IMR-90 (cell line): Measurements from ENCODE around the gene NLGN1. TPM values are rescaled to one million over a fixed set of nuclear protein-coding genes. Genes with fewer than 3 reads are reported as not detected.

Experiments
- ATAC-seq: fragments of 200-7000 bp; cut with Tn5 transposase; 2 replicates; pipeline ENCODE4 v1.9.1; 2020; ENCODE audit warnings: low read depth, mild to moderate bottlenecking, moderate library complexity
- BruUV-seq: library from RNA; stranded (reverse); fragments of 400-500 nt; replicated peaks from 2 replicates; lab custom pipeline; 2021; lab: Mats Ljungman, UMichigan
- CTCF ChIA-PET: fragments of 300-600 bp; formaldehyde crosslinking; extraction: SDS; loops from one replicate; lab custom pipeline; 2021; ENCODE audit warnings: antibody characterized with exemption; lab: Yijun Ruan, JAX
- POLR2A ChIA-PET: fragments of 300-600 bp; sonication (Branson Sonifier 250); formaldehyde crosslinking; loops from one replicate; lab custom pipeline; 2022; ENCODE audit warnings: antibody characterized with exemption; ENCODE audit not compliant: unreplicated experiment; lab: Charles Lee
- DNase-seq: peaks from one replicate; pipeline ENCODE4 v3.0.0; 2013
- H2AFZ ChIP-seq: replicated peaks from 2 replicates; pipeline ENCODE3; 2013; ENCODE audit warnings: low read length, mild to moderate bottlenecking; ENCODE audit not compliant: poor library complexity
- H2AK5ac ChIP-seq: 2 replicates; pipeline ENCODE4 v1.6.1; 2013; ENCODE audit warnings: low read depth, low read length, inconsistent platforms
- H2AK9ac ChIP-seq: replicated peaks from 2 replicates; pipeline ENCODE3; 2013; ENCODE audit warnings: mild to moderate bottlenecking, low read depth, low read length, moderate library complexity; ENCODE audit not compliant: poor library complexity
- H2BK120ac ChIP-seq: 2 replicates; pipeline ENCODE4 v1.6.1; 2013; ENCODE audit warnings: low read depth, low read length, inconsistent platforms
- H2BK15ac ChIP-seq: 3 replicates; pipeline ENCODE4 v1.6.1; 2013; ENCODE audit warnings: low read depth, low read length, inconsistent platforms
- H2BK20ac ChIP-seq: 2 replicates; pipeline ENCODE4 v1.6.1; 2013; ENCODE audit warnings: low read depth, mild to moderate bottlenecking, inconsistent platforms, low read length, moderate library complexity
- H2BK5ac ChIP-seq: 2 replicates; pipeline ENCODE4 v1.6.1; 2013; ENCODE audit warnings: mild to moderate bottlenecking, low read depth, low read length, inconsistent platforms; ENCODE audit not compliant: poor library complexity, severe bottlenecking
- H3K14ac ChIP-seq: replicated peaks from 2 replicates; pipeline ENCODE4 v1.6.1; 2013; ENCODE audit warnings: low read depth, low read length, inconsistent platforms
- H3K18ac ChIP-seq: 2 replicates; pipeline ENCODE4 v1.6.1; 2013; ENCODE audit warnings: low read depth, low read length, control low read depth
- H3K23ac ChIP-seq: 2 replicates; pipeline ENCODE4 v1.6.1; 2013; ENCODE audit warnings: low read depth, low read length, inconsistent platforms
- H3K27ac ChIP-seq: 2 replicates; pipeline ENCODE4 v1.5.1; 2013; ENCODE audit warnings: mild to moderate bottlenecking, control low read depth, low read length; ENCODE audit not compliant: insufficient read depth
- H3K27me3 ChIP-seq: 2 replicates; pipeline ENCODE4 v1.6.1; 2013; ENCODE audit warnings: low read length; ENCODE audit not compliant: control insufficient read depth, insufficient read depth
- H3K36me3 ChIP-seq: 2 replicates; pipeline ENCODE4 v1.6.1; 2013; ENCODE audit warnings: low read length, mixed read lengths; ENCODE audit not compliant: control insufficient read depth, insufficient read depth
- H3K4ac ChIP-seq: 2 replicates; pipeline ENCODE4 v1.6.1; 2013; ENCODE audit warnings: low read depth, low read length, inconsistent platforms
- H3K4me1 ChIP-seq: 2 replicates; pipeline ENCODE4 v1.6.1; 2013; ENCODE audit warnings: low read length, mixed read lengths; ENCODE audit not compliant: control insufficient read depth, insufficient read depth
- H3K4me2 ChIP-seq: 2 replicates; pipeline ENCODE4 v1.6.1; 2013; ENCODE audit warnings: low read depth, mild to moderate bottlenecking, control low read depth, low read length, moderate library complexity
- H3K4me3 ChIP-seq: 2 replicates; pipeline ENCODE4 v1.5.1; 2013; ENCODE audit warnings: low read depth, mild to moderate bottlenecking, control low read depth, low read length, moderate library complexity; ENCODE audit not compliant: insufficient read depth
- H3K56ac ChIP-seq: 2 replicates; pipeline ENCODE4 v1.6.1; 2013; ENCODE audit warnings: low read length, inconsistent platforms; ENCODE audit not compliant: insufficient read depth; ENCODE audit errors: extremely low read depth
- H3K79me1 ChIP-seq, 2 experiments: 2 replicates each; pipeline ENCODE4 v1.6.1; 2013; ENCODE audit warnings: low read length in 2 of 2, inconsistent platforms in 1 of 2, low read depth in 1 of 2
- H3K9ac ChIP-seq: 2 replicates; pipeline ENCODE4 v1.6.1; 2013; ENCODE audit warnings: low read depth, low read length, control low read depth
- H3K9me1 ChIP-seq: 2 replicates; pipeline ENCODE4 v1.6.1; 2013; ENCODE audit warnings: low read length, inconsistent platforms; ENCODE audit not compliant: insufficient read depth
- H3K9me3 ChIP-seq: 2 replicates; pipeline ENCODE4 v1.6.1; 2013; ENCODE audit warnings: low read length; ENCODE audit not compliant: control insufficient read depth, insufficient read depth
- H4K20me1 ChIP-seq: 2 replicates; pipeline ENCODE4 v1.6.1; 2013; ENCODE audit warnings: low read length, inconsistent platforms; ENCODE audit not compliant: insufficient read depth
- H4K5ac ChIP-seq: 2 replicates; pipeline ENCODE4 v1.6.1; 2013; ENCODE audit warnings: mild to moderate bottlenecking, low read depth, low read length, control low read depth
- H4K8ac ChIP-seq, 2 experiments: 2 replicates each; pipeline ENCODE4 v1.6.1; 2013; ENCODE audit warnings: low read depth in 2 of 2, low read length in 2 of 2, control low read depth in 1 of 2, inconsistent platforms in 1 of 2
- H4K91ac ChIP-seq: 2 replicates; pipeline ENCODE4 v1.6.1; 2013; ENCODE audit warnings: low read depth, low read length, inconsistent platforms; ENCODE audit not compliant: insufficient read depth
- BHLHE40 ChIP-seq: fragments of 150-350 bp; IDR thresholded peaks from 2 replicates; pipeline ENCODE4 v1.6.1; 2016; ENCODE audit warnings: mild to moderate bottlenecking, low read depth, low read length
- CHD1 ChIP-seq: IDR thresholded peaks from 2 replicates; pipeline ENCODE4 v1.6.1; 2012; ENCODE audit warnings: low read depth, low read length, improper control_type of control experiment
- FOS ChIP-seq: fragments of 150-350 bp; IDR thresholded peaks from 2 replicates; pipeline ENCODE4 v1.6.1; 2016; ENCODE audit warnings: low read depth, low read length
- NFE2L2 ChIP-seq: fragments of 150-350 bp; IDR thresholded peaks from 2 replicates; pipeline ENCODE4 v1.6.1; 2016; ENCODE audit warnings: low read depth, mild to moderate bottlenecking, low read length
- POLR2A ChIP-seq: IDR thresholded peaks from 2 replicates; pipeline ENCODE4 v1.6.1; 2012; ENCODE audit warnings: mild to moderate bottlenecking, low read depth, low read length
- RCOR1 ChIP-seq: IDR thresholded peaks from 2 replicates; pipeline ENCODE4 v1.6.1; 2012; ENCODE audit warnings: mild to moderate bottlenecking, low read length, improper control_type of control experiment; ENCODE audit not compliant: insufficient replicate concordance
- RFX5 ChIP-seq: IDR thresholded peaks from 2 replicates; pipeline ENCODE4 v1.8.0; 2012; ENCODE audit warnings: low read depth, mild to moderate bottlenecking, low read length, moderate library complexity
- WGBS, 2 experiments: methylation state at CpG; one replicate each; pipeline versions ENCODE4 v1.1.5 to v1.1.7; 2013; ENCODE audit warnings: missing lambda C conversion rate in 2 of 2; ENCODE audit not compliant: insufficient read length in 1 of 2; ENCODE audit errors: extremely low coverage in 2 of 2; 5-methylcytosine and 5-hydroxymethylcytosine counted together
- dilution Hi-C: fragments of 300-500 bp; cut with HindIII; formaldehyde crosslinking; loops from one replicate; pipeline ENCODE4 v1.14.3; 2018; ENCODE audit warnings: low sequenced_read_pairs; ENCODE audit not compliant: unreplicated experiment
- in situ Hi-C: fragments of 300-500 bp; cut with MboI; formaldehyde crosslinking; loops from 3 replicates; pipeline ENCODE4 v1.14.3; 2019; ENCODE audit warnings: low sequenced_read_pairs, inconsistent platforms, mixed read lengths
- intact Hi-C: fragments of 100-400 bp; cut with micrococcal nuclease; formaldehyde crosslinking; loops from 2 replicates; pipeline ENCODE4 v1.10.0; 2022
- polyA plus RNA-seq, 3 experiments: library from polyadenylated mRNA; depleted of rRNA; stranded (reverse); fragments of >200 nt; gene quantifications; 2 replicates each; pipeline ENCODE4 v1.2.3, GENCODE V29; 2012; ENCODE audit warnings: low replicate concordance in 1 of 3
- total RNA-seq: library from RNA; depleted of rRNA; stranded (reverse); fragments of >200 nt; gene quantifications from 2 replicates; pipeline ENCODE4 v1.2.3, GENCODE V29; 2012
- TF ChIP-seq, protein P1 (sequence below): conservative IDR thresholded peaks from 2 replicates; pipeline ENCODE4 v1.5.1; 2012; ENCODE audit warnings: mild to moderate bottlenecking, low read depth, low read length, improper control_type of control experiment

Gene NLGN1
- total and polyA plus RNA-seq, 2 of the 4 experiments (the other 2 are of a cell fraction): 1.8 to 12.5 TPM

DNA sequence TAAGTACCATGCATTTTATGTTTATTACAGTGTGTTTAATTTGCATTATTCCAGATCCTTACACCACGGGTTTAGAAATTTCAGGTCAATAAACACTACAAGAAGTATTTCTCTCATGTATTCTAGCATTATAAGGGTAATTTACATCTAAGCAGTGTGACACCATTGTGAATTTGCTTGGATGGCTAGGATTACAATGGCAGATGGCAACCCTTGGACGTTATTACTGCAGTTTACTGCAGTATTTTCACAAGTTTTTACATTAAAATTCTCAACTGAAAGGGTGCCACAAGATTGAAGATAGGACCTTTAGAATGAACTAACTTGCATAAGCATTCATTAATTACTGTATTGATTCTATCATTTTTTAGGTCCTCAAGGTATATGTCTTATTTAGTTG is 538.8 kb downstream of the NLGN1 start:
- Histone ChIP-seq H4K5ac (no peak overlapping the region), H3K4me2 (no peak overlapping the region), H3K4me1 (peaks cover 2% of the 10 kb centered on the region), H3K9me1 (no peaks in the 10 kb centered on the region), H2BK15ac (no peak overlapping the region), H3K79me1 (no peaks in the 10 kb centered on the region), H2AFZ (no peak overlapping the region), H3K14ac (no peak overlapping the region), H2BK120ac (no peak overlapping the region), H2BK5ac (no peak overlapping the region), H3K4ac (no peak overlapping the region), H3K23ac (no peak overlapping the region), H3K27me3 (no peaks in the 10 kb centered on the region), H3K9ac (no peak overlapping the region), H2BK20ac (no peak overlapping the region), H3K9me3 (no peaks in the 10 kb centered on the region), H4K8ac (no peak overlapping the region), H3K4me3 (no peak overlapping the region), H3K36me3 (no peaks in the 10 kb centered on the region), H2AK5ac (no peak overlapping the region), H3K18ac (no peak overlapping the region), H3K27ac (no peak overlapping the region), H4K91ac (no peak overlapping the region), H4K20me1 (no peaks in the 10 kb centered on the region), H3K56ac (no peak overlapping the region), H2AK9ac (no peak overlapping the region)
- ATAC-seq (no peak), DNase-seq (no peak)
- POLR2A ChIA-PET: no interaction called here
- WGBS, 2 experiments: no CpG with 5 or more reads among the region's 2 CpGs
- BruUV-seq: no TSS peak
- CTCF ChIA-PET: no interaction called here
- intact Hi-C loops (no loop called here), in situ Hi-C loops (no loop called here), dilution Hi-C loops (no loop called here)
- no peak for TF ChIP-seq BHLHE40
- no peak for TF ChIP-seq POLR2A
- TF ChIP-seq, protein P1, sequence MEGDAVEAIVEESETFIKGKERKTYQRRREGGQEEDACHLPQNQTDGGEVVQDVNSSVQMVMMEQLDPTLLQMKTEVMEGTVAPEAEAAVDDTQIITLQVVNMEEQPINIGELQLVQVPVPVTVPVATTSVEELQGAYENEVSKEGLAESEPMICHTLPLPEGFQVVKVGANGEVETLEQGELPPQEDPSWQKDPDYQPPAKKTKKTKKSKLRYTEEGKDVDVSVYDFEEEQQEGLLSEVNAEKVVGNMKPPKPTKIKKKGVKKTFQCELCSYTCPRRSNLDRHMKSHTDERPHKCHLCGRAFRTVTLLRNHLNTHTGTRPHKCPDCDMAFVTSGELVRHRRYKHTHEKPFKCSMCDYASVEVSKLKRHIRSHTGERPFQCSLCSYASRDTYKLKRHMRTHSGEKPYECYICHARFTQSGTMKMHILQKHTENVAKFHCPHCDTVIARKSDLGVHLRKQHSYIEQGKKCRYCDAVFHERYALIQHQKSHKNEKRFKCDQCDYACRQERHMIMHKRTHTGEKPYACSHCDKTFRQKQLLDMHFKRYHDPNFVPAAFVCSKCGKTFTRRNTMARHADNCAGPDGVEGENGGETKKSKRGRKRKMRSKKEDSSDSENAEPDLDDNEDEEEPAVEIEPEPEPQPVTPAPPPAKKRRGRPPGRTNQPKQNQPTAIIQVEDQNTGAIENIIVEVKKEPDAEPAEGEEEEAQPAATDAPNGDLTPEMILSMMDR: no peak
- TF ChIP-seq NFE2L2: no peak
- no peak for TF ChIP-seq RFX5
- no peak for TF ChIP-seq RCOR1
- TF ChIP-seq CHD1: no peak
- TF ChIP-seq FOS: no peak
